Motor neuron (in vitro differentiated cells): ENCODE results near the gene GPS1. TPM values are rescaled to one million over a fixed set of nuclear protein-coding genes. Genes with fewer than 3 reads are reported as not detected.

Experiments used
- ATAC-seq, 8 experiments: fragments of 200-7000 bp; cut with Tn5 transposase; replicated peaks in 6 of 8; 2 replicates each; pipeline ENCODE4 v1.8.0; 2021; ENCODE audit warnings: mild to moderate bottlenecking in 8 of 8, moderate library complexity in 8 of 8
- H3K27ac ChIP-seq, 2 donors: fragments of 250-450 bp; sonication (Bioruptor Pico); 2 replicates each; pipeline ENCODE4 v1.9.0; 2021; ENCODE audit warnings: antibody characterized with exemption in 2 of 2, mild to moderate bottlenecking in 2 of 2, moderate library complexity in 1 of 2
- H3K4me1 ChIP-seq, 2 donors: fragments of 250-450 bp; sonication (Bioruptor Pico); replicated peaks in 1 of 2; 2 replicates each; pipeline ENCODE4 v1.6.1; 2021; ENCODE audit warnings: antibody characterized with exemption in 2 of 2, mild to moderate bottlenecking in 2 of 2, moderate library complexity in 1 of 2
- H3K4me3 ChIP-seq, 5 donors: fragments of 250-450 bp; sonication (Bioruptor Pico); 2 replicates each; pipeline ENCODE4 v1.9.0; 2021; ENCODE audit warnings: antibody characterized with exemption in 5 of 5, mild to moderate bottlenecking in 5 of 5, moderate library complexity in 4 of 5
- WGBS, 10 experiments: fragments of 450-650 bp; shearing (Covaris generic); methylation state at CpG; one replicate each; pipeline ENCODE4 v1.0.0; 2022; 5-methylcytosine and 5-hydroxymethylcytosine counted together
- in situ Hi-C, 9 experiments: fragments of 400-800 bp; cut with MboI; loops; one replicate each; pipeline ENCODE4 v1.15.0; 2021; ENCODE audit warnings: low sequenced_read_pairs in 9 of 9, low pct_unique_long_range_greater_than_20kb in 2 of 9; ENCODE audit not compliant: unreplicated experiment in 9 of 9
- total RNA-seq, 8 experiments: library from RNA; unstranded; fragments of 300-600 nt; gene quantifications; 2 replicates each; pipeline versions ENCODE4 v1.2.3 to v1.2.4, GENCODE V29; 2022

Gene GPS1
- total RNA-seq, 8 experiments from 2014 or later, result 54.6 to 97.9 (median 78.2) TPM

DNA sequence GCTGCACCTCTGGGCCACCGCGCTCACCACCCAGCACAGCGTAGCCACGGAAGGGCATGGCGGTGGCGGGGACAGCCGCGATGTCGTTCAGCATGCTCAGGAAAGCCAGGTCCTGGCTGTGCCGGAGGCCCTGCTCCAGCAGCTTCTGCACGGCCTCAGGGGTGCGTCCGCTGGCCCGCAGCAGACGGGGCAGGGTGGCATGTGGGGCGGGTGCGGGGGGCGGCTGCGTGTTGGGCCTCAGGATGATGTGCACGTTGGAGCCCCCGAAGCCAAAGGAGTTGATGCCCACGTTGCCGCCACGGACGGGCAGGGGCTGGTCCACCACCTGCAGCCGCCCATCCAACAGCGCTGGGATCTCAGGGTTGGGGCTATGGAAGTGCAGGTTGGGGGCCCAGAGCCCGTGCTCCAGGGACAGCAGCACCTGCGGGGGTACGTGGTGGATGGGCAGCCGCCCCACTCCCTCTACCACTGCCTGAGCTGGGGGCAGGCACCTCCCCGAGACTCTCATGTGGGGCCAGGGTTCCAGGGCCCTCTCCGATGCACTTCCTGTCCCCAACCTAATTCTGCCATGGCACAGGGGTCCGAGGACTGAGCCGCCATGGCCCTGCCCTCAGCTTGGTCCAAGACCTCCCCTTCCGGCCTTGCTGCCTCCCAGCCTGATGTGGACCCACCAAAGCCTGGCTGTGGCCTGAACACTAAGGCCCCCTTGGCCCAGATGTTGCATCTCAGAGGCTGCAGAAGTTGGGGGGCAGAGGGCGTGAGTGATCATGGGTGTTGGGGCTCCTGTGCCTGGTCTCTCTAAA, 39.8 kb downstream of the GPS1 start:
- peaks cover 8 to 11% of the 10 kb centered on the region in 2 donors for H3K4me1 ChIP-seq
- in situ Hi-C loops, result no loop called here
- WGBS, 10 experiments, result 93 to 100% (median 100%) methylated on average over 1 to 8 of the region's 37 CpGs; no CpG with 5 or more reads in 7 of the 10 experiments
- no peak overlapping the region for H3K27ac ChIP-seq
- H3K4me3 ChIP-seq, result no peak overlapping the region
- ATAC-seq, result no peak

DNA sequence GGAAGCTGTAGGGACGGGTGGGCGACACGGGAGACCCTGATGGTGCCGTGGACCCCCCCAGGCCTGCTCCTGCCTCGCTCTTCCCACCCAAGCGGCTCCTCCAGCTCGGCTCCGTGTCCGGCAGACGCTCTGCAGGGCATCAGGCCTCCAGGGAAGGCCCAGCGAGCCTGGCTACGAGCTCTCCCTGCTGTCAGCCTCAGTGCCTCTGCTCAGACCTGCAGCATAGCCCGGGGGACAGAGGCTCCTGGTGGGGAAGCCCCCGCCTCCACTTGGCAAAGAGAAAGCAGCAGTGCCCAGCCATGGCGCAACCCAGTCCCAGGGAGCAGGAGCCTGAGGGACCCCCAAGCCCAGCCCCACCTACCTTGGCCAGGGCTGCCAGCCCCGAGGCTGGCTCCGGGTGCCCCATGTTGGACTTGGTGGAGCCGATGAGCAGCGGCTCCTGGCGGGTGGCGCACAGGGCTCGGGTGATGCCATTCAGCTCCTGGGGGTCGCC, 40.4 kb downstream of the GPS1 start:
- Histone ChIP-seq H3K4me3 (no peak overlapping the region), H3K4me1 (peaks cover 10 to 14% of the 10 kb centered on the region in 2 donors), H3K27ac (no peak overlapping the region)
- 90% methylated on average over 8 of the region's 23 CpGs; no CpG with 5 or more reads in 9 of the 10 experiments for WGBS, 10 experiments
- no peak for ATAC-seq
- in situ Hi-C loops, result no loop called here

DNA sequence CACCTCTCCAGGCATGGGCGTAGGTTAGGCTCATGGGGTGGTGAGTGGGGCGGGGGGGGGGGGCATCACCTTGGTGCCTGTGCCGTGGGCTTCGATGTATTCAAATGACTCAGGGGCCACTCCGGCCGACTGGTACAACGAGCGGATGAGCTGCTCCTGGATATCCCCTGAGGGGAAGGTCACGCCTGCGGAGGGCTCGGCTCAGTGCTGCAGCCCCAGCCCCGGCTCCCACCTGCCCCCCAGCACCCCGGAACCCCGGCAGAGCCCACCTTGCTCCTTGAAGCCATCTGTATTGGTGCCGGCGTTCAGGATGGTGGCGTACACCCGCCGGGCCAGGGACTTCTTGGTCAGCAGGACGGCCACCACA, 40.9 kb downstream of the GPS1 start:
- H3K4me1 ChIP-seq, result peaks cover 10 to 14% of the 10 kb centered on the region in 2 donors
- H3K27ac ChIP-seq, result no peak overlapping the region
- in situ Hi-C loops, result no loop called here
- WGBS, 10 experiments, result no CpG with 5 or more reads among the region's 20 CpGs
- no peak overlapping the region for H3K4me3 ChIP-seq
- no peak for ATAC-seq

DNA sequence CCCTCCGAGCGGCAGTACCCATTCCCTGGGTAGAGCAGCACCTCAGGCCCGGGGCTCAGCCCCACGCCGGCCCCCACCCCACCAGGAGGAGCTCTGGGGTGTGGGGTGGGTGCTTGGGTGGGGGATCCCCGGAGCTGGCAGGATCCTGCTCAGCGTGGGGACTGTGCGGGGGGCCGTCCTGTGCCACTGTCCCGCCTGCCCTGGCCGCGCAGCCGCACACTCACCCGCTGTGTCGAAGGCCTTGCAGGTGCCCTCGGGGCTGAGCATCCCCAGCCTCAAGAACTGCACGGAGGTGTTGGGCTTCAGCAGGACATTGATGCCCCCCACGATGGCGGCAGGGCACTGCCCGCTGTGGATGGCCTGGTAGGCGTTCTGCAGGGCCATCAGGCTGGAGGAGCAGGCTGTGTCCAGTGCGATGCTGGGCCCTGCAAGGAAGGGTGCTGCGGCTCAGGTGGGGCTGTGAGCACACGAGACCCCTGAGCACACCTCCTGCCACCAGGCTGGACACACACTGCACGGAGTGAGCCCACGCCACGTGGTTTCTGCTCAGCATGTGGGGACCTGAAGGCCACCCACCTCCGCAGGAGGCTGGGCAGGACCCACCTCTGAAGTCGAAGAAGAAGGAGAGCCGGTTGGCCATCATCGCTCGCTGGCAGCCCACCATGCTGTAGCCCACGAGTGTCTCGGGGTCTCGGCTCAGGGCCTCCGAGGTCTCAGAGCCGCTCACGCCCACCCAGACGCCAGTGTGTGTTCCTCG, 41.5 kb downstream of the GPS1 start:
- in situ Hi-C loops, result no loop called here
- 80 to 100% (median 100%) methylated on average over 1 to 8 of the region's 40 CpGs; no CpG with 5 or more reads in 4 of the 10 experiments for WGBS, 10 experiments
- ATAC-seq, result no peak
- H3K4me1 ChIP-seq, result peaks cover 10 to 14% of the 10 kb centered on the region in 2 donors
- no peak overlapping the region for H3K27ac ChIP-seq
- no peak overlapping the region for H3K4me3 ChIP-seq

DNA sequence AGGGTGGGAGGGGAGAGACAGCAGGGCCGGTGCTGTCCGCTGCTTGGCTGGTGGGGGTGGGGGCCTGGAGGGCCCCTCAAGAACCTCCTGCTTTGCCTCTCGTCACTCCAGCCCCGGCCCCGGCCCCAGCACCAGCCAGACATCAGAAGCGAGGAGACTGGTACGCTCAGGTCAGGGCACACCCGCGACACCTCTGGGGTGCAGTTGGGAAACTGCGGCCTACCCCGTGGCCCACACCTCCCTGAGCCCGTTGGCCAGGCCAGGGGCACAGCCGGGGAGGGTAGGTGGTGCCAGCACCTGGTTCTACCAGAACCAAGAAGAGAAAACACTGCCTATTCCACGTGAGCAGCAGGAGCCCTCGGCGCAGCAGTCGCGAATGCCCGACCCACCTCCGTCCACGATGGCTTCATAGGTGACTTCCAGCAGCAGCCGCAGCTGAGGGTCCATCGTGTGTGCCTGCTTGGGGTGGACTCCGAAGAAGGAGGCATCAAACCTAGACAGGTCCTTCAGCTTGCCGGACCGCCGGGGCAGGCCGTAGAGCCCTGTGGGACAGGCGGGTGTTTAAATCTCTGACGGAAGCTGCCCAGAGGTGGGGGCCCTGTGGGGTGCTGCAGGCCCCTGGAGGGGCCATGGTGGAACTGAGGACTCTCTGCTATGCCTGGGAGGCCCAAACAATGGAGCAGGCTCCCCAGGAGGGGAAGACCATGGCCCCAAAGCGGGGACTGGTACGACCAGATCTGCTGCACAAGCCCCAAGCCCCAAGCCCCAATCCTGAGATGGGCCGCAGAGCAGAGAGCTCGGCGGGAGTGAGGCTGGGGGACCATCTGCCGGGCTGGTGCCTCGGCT, 43.5 kb downstream of the GPS1 start:
- Histone ChIP-seq H3K4me3 (no peak overlapping the region), H3K4me1 (peaks cover 20 to 25% of the 10 kb centered on the region in 2 donors), H3K27ac (no peak overlapping the region)
- ATAC-seq, result no peak
- in situ Hi-C loops, result no loop called here
- WGBS, 10 experiments, result 50 to 80% (median 65%) methylated on average over 1 to 5 of the region's 37 CpGs; no CpG with 5 or more reads in 6 of the 10 experiments

DNA sequence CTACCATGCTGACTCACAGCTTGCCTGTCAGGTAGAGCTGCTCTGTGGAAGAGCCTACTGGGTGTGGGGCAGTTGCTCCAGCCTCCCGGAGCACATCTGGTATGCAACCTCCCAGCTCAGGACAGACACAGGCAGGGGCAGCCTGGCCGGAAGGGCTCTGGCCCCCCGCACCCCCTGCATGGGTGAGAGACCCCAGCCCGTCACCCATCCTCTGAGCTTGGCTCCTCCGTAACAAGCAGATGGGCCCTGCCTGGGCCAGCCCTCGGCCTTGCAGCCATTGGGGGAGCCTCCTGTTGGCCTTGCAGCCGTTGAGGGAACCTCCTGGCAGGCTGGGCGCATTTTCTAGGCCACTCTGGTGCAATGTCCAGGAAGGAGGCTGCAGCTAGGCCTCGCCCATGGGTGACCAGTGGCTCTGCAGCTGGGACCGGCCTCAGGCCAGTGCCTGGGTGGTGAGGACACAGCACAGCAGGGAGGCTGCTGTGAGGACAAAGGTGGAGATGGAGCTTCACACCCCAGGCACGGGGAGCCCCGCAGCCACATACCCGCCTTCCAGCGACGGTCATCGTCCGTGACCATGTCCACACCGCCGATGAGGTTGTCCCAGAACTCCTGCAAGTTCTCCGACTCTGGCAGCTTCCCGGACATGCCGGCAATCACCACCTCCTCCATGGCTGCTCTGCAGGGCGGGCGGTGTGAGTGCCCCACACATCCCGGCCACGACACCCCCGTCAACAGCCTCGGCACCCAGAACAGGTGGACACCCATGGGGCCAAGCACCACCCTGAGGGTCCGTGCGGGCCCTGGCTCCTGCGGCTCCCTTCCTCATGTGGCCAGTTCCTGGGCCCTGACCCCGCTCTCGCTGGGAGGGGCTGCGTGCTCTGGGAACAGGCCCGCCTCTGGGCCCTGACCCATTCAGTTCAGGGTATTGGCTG, 44.3 kb downstream of the GPS1 start:
- no peak for ATAC-seq
- Histone ChIP-seq H3K27ac (peak overlapping the region; percentile 95 to 97), H3K4me3 (peak overlapping the region; percentile 53 to 92 (median 75)), H3K4me1 (peaks cover 20 to 26% of the 10 kb centered on the region in 2 donors)
- in situ Hi-C loops, result no loop called here
- 60 to 93% methylated on average over 1 to 3 of the region's 35 CpGs; no CpG with 5 or more reads in 8 of the 10 experiments for WGBS, 10 experiments

DNA sequence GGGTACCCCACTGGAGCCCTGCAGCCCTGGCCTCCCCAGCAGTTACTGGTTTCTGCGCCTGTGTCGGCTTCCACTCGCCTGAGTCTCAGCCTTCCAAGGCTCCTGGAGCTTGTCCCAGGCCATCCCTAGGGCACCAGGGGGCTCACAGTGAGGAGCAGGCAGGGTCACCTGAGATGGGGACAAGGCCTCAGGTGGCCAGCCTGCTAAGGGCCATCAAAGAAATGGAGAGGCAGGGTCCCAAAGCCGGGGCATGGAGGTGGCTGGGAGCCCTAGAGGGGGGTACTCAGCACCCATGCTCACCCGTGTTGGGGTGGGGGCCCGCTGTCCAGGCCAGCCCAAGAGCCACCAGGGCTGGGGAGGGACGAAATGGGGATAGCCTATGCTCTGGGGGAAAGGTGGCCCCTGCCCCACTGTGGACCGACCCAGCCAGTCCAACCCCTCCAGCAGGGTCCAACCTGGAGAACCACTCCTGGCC, 45.0 kb downstream of the GPS1 start:
- in situ Hi-C loops, result no loop called here
- peak overlapping the region; percentile 53 to 92 (median 75) for H3K4me3 ChIP-seq
- H3K27ac ChIP-seq, result peak overlapping the region; percentile 95 to 97
- WGBS, 10 experiments, result 0 to 50% (median 0%) methylated on average over 1 to 3 of the region's 8 CpGs; no CpG with 5 or more reads in 7 of the 10 experiments
- no peak for ATAC-seq
- H3K4me1 ChIP-seq, result peaks cover 20 to 26% of the 10 kb centered on the region in 2 donors

DNA sequence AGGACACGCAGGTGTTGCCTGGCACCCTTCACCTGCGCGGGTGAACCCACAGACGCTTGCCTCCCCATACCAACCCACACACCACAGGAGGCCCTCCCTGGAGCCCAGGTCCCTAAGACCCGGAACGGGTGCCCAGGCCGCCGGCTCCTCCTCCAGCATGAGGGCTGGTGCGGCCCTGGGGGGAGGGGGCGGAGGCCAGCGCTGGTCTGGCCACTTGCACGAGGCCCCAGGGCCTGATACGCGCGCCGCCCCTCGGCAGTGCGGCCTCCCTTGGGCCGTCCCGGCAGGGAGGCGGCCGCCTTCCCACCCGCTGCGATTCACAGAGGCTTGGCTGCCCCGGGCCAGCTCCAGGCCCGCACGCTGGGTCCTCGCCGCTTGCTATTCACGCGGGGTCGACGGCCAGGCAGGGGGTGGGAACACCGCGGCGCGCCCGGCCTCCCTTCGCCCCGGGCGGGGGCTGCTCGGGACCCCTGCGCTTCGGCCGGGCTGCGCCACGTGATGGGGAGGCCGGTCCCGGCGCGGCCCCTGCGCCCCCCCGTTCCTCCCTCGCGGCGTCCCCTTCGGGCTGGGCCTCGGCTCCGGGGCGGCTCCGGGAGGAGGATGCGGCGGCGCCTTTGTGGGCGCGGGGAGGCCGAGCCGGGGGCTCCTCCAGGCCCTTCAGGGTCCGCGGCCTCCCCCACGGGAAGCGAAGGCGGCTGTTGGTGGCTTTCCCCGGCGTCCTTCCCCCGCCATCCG, 45.7 kb downstream of the GPS1 start:
- whole genome bisulfite sequencing, 10 experiments, result 0% methylated on average over 1 of the region's 77 CpGs; no CpG with 5 or more reads in 8 of the 10 experiments
- Histone ChIP-seq H3K4me1 (peaks cover 20 to 26% of the 10 kb centered on the region in 2 donors), H3K27ac (peak overlapping the region; percentile 95 to 97), H3K4me3 (peak overlapping the region; percentile 53 to 92 (median 75))
- peak; percentile 3 to 12 (median 6) for ATAC-seq
- in situ Hi-C loops, result no loop called here

DNA sequence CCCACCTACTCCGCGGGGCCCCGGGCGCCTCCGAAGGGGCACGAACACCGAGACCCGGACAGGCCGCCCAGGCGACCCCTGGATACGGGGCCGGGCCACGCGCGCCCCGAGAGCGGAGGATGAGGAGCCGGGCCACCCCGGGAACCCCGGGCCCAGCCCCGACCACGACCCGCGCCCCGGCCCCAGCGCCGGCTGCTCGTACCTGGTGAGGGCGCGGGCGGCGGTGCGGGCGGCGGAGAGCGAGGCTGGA, 46.1 kb downstream of the GPS1 start:
- peak in 3 of 8 experiments; percentile 6 to 10 (median 7) for ATAC-seq
- in situ Hi-C loops, result no loop called here
- Histone ChIP-seq H3K27ac (peak overlapping the region; percentile 95 to 97), H3K4me3 (peak overlapping the region; percentile 53 to 92 (median 75)), H3K4me1 (peaks cover 24 to 30% of the 10 kb centered on the region in 2 donors)
- WGBS, 10 experiments, result no CpG with 5 or more reads among the region's 36 CpGs

DNA sequence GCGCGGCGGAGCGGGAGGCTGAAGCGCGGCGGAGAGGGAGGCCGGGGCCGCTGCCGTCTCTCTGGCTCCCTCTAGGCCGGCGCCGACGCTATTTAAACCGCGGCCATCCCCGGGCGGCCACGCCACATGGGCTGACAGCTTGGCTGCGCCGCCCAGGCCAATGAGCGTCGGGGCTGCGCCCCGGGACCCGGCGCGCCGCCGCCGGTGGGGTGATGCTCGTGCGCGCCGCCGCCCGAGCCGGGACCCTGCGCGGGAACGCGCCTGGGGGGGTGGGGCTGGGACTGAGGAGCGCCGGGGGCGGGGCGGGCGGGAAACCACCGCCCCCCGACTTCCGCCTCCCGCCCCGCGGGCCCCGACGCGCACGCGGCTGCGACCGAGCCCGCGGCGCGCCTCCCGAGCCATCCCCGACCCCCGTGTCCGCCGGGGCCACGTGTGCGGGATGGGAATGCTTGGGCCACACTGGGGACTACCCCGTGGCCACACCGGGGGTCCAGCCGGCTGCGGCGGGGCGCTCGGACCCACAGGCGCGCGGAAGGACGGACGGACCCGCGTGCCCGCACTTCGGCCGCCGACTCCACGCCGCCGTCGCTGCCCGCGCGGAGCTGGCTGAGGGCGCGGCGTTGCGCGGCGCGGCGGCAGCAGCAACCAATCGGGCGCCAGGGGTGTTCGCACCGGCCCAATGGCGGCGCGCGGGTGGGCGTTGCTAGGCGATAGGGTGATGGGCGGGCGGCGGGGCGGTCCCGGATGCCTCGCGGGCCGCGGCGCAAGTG, 46.7 kb downstream of the GPS1 start, which contains the start of gene FASN:
Gene FASN, minus strand, starts transcription at position 68 of the 770 bp plus-strand sequence. CDS start 1,791 bp downstream, outside the sequence.
- Histone ChIP-seq H3K4me3 (peak within 1 kb of the TSS; percentile 53 to 92 (median 75)), H3K27ac (peak within 1 kb of the TSS; percentile 95 to 97), H3K4me1 (peaks cover 29 to 36% of the 10 kb centered on the region in 2 donors)
- 0% methylated on average over 2 of the region's 124 CpGs; no CpG with 5 or more reads in 9 of the 10 experiments for WGBS, 10 experiments
- peak; percentile 60 to 81 (median 76) for ATAC-seq
- in situ Hi-C loops, result no loop called here
